Left ventricle myocardium inferior (tissue), 1 donor: ENCODE data around the gene LRRFIP2. TPM values are rescaled to one million over a fixed set of nuclear protein-coding genes. Genes with fewer than 3 reads are reported as not detected.

Source experiments
- DNase-seq: peaks from one replicate; pipeline ENCODE4 v3.0.0-alpha.2; 2020
- H3K27ac ChIP-seq: fragments of 200-600 bp; replicated peaks from 2 replicates; pipeline ENCODE4 v1.8.0; 2021
- H3K27me3 ChIP-seq: fragments of 200-600 bp; 2 replicates; pipeline ENCODE4 v1.8.0; 2021; ENCODE audit warnings: low read depth
- H3K36me3 ChIP-seq: fragments of 200-600 bp; 2 replicates; pipeline ENCODE4 v1.8.0; 2021
- H3K4me1 ChIP-seq: fragments of 200-600 bp; 2 replicates; pipeline ENCODE4 v1.8.0; 2021
- H3K4me3 ChIP-seq: fragments of 200-600 bp; 2 replicates; pipeline ENCODE4 v1.8.0; 2021; ENCODE audit warnings: mild to moderate bottlenecking, moderate library complexity
- H3K9me3 ChIP-seq: fragments of 200-600 bp; replicated peaks from 2 replicates; pipeline ENCODE4 v1.8.0; 2021
- CTCF ChIP-seq: fragments of 200-600 bp; IDR thresholded peaks from 2 replicates; pipeline ENCODE4 v1.8.0; 2021; ENCODE audit warnings: antibody characterized with exemption, mild to moderate bottlenecking, borderline replicate concordance
- intact Hi-C: fragments of 100-400 bp; cut with micrococcal nuclease; formaldehyde crosslinking; loops from one replicate; pipeline ENCODE4 v1.11.0; 2022
- total RNA-seq: library from RNA; stranded (reverse); fragmentation: NEBNext Ultra II Directional; extraction: Animal tissue kit (Norgen Biotek cat#: 25700); gene quantifications from one replicate; pipeline ENCODE4 v1.2.1, GENCODE V29; 2021
- donor health status: DM: no; HTN: yes; CAD: no; lungs with severe emphysema.

The LRRFIP2 gene
- total RNA-seq, 1 donor from 2014 or later = 155 TPM

- Histone ChIP-seq H3K4me1 (peaks cover 66% of the 10 kb centered on the region), H3K27me3 (no peaks in the 10 kb centered on the region), H3K36me3 (peaks cover 5% of the 10 kb centered on the region), H3K9me3 (no peaks in the 10 kb centered on the region), H3K4me3 (no peak overlapping the region), H3K27ac (no peak overlapping the region)
- no peak for TF ChIP-seq CTCF
- DNase-seq = no peak
- intact Hi-C loops = no loop called here
Observed at GRCh38 chr3:37137516-37137915, 36.9 kb downstream of the LRRFIP2 start.

DNA sequence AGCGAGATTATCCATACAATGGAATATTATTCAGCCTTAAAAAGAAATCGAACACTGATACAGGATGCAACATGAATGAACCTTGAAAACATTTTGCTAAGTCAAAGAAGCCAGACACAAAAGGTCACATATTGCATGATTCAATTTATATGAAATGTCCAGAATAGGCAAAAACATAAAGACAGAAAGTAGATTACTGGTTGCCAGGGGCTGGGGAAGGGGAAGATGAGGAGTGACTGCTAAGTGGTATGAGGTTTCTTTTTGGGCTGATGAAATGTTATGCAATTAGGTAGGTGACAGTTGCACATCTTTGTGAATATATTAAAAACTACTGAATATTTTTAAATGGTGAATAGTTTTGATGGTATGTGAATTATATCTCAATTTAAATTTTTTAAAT, 38.3 kb downstream of the LRRFIP2 start:
- no peaks in the 10 kb centered on the region for H3K9me3 ChIP-seq
- intact Hi-C loops = no loop called here
- H3K27ac ChIP-seq = no peak overlapping the region
- no peaks in the 10 kb centered on the region for H3K36me3 ChIP-seq
- peaks cover 66% of the 10 kb centered on the region for H3K4me1 ChIP-seq
- TF ChIP-seq CTCF = no peak
- H3K27me3 ChIP-seq = no peaks in the 10 kb centered on the region
- DNase-seq = no peak
- no peak overlapping the region for H3K4me3 ChIP-seq

DNA sequence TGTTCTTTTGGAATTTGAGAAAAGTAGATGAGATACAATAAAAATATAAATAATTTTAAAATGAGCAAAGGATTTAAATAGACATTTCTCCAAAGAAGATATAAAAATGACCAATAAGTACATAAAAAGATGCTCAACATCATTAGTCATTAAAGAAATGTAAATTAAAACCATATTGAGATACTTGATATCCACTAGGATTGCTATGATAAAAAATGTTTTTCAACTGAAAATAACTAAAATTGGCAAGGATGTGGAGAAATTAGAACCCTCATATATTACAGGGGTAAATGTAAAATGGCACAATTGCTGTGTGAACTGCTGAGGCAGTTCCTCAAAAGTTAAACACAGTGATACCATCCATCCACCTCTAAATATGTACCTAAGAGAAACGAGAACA, 38.8 kb downstream of the LRRFIP2 start:
- H3K4me3 ChIP-seq = no peak overlapping the region
- H3K9me3 ChIP-seq = no peaks in the 10 kb centered on the region
- no peaks in the 10 kb centered on the region for H3K27me3 ChIP-seq
- H3K36me3 ChIP-seq = no peaks in the 10 kb centered on the region
- no peak for TF ChIP-seq CTCF
- intact Hi-C loops = no loop called here
- DNase-seq = no peak
- H3K27ac ChIP-seq = no peak overlapping the region
- peaks cover 66% of the 10 kb centered on the region for H3K4me1 ChIP-seq

- intact Hi-C loops = no loop called here
- Histone ChIP-seq H3K36me3 (peaks cover 2% of the 10 kb centered on the region), H3K9me3 (no peaks in the 10 kb centered on the region), H3K27me3 (no peaks in the 10 kb centered on the region), H3K27ac (peak overlapping the region; percentile 37), H3K4me3 (no peak overlapping the region), H3K4me1 (peaks cover 61% of the 10 kb centered on the region)
- TF ChIP-seq CTCF = no peak
- no peak for DNase-seq
Observed at GRCh38 chr3:37132334-37132733, 42.0 kb downstream of the LRRFIP2 start.

DNA sequence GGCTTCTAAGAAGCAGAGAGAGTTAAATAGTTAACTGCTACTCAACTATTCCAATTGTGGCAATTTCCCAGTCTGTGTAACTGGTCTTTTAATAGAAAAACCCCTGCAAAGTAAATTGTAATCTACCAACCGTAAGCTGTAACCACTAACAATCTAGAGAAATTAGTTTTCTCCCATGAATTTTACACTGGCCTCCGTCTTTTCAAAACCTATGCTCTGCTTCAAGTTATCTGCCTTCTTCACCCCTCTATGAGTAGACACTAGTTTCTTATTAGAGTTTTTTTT, 42.6 kb downstream of the LRRFIP2 start:
- no peak for TF ChIP-seq CTCF
- no peaks in the 10 kb centered on the region for H3K9me3 ChIP-seq
- H3K36me3 ChIP-seq = peaks cover 4% of the 10 kb centered on the region
- no peaks in the 10 kb centered on the region for H3K27me3 ChIP-seq
- no peak overlapping the region for H3K4me3 ChIP-seq
- H3K27ac ChIP-seq = peak overlapping the region; percentile 37
- intact Hi-C loops = no loop called here
- no peak for DNase-seq
- H3K4me1 ChIP-seq = peaks cover 66% of the 10 kb centered on the region
